D721Med (cell line): Measurements from ENCODE around the gene CCNC.

ENCODE experiments used
- DNase-seq: peaks from one replicate; pipeline ENCODE4 v3.0.0; 2011; ENCODE audit warnings: low spot score; ENCODE audit not compliant: insufficient read length
- FAIRE-seq: peaks from 2 replicates; lab custom pipeline; 2011; peaks lifted over from hg19 to GRCh38; lab: Jason Lieb, UNC
- CTCF ChIP-seq: IDR thresholded peaks from 2 replicates; pipeline ENCODE4 v1.5.1; 2012; ENCODE audit warnings: mild to moderate bottlenecking, control low read depth; ENCODE audit not compliant: insufficient read depth; ENCODE audit errors: missing control alignments

CCNC gene

GRCh38 chr6:99611148-99611547 is 42.7 kb upstream of the CCNC start:
- no peak for TF ChIP-seq CTCF
- no peak for DNase-seq
- no peak for FAIRE-seq

DNA sequence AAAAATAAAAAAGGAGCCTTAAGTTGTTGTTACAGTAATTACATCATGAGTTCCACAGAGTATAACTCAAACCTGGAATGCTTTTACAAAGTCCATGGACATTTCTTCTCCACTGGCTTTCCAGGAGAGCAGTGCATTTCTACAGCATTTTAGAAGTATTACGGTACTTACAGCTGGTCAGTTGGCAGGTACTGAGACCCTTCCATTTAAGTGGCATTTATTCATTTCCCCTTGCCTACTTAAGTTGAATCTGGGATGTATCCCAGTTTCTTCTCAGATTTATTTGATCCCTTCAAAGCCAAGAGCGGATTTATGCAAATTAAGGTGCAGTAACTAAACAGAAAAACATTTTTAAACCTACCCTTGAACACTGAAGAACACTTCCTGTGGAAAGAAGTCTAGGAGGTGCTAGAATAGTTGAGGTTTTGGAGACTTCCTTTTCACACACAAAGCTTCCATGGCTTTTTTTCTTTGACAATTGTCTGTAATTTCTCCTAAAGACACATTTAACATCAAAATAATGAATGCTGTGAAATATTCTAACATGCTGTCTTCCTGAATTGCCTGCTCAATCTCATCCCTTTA is 41.5 kb upstream of the CCNC start:
- DNase-seq (no peak), FAIRE-seq (no peak)
- TF ChIP-seq CTCF, result no peak

DNA sequence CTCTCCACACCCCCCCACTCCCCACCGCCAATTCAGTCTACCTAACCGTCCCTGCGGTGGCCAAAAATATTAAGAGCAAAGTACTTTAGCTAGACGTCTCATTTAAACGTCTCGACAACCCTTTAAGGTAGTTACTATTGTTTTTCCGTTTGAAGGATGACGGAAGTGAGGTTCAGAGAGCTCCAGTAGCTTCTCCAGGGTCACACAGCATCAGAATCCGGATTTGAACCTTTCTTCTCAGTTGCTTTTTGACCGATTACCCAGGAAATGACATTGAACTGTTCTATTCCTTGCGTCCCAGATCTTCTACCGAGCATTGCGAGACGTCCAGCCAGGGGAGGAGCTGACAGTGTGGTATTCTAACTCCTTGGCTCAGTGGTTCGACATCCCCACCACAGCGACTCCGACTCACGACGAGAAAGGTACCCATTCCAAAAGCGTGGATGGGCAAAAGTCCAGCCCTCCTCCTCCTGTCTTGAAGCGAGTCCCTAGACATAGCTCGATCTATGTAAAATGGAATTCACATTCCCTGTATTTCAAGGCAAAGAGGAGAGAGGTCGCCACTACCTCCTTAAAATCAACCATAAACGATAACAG is 40.5 kb upstream of the CCNC start:
- TF ChIP-seq CTCF, result no peak
- no peak for FAIRE-seq
- no peak for DNase-seq

- no peak for TF ChIP-seq CTCF
- FAIRE-seq (no peak), DNase-seq (no peak)
Observed at GRCh38 chr6:99608059-99608885, 39.8 kb upstream of the CCNC start.

DNA sequence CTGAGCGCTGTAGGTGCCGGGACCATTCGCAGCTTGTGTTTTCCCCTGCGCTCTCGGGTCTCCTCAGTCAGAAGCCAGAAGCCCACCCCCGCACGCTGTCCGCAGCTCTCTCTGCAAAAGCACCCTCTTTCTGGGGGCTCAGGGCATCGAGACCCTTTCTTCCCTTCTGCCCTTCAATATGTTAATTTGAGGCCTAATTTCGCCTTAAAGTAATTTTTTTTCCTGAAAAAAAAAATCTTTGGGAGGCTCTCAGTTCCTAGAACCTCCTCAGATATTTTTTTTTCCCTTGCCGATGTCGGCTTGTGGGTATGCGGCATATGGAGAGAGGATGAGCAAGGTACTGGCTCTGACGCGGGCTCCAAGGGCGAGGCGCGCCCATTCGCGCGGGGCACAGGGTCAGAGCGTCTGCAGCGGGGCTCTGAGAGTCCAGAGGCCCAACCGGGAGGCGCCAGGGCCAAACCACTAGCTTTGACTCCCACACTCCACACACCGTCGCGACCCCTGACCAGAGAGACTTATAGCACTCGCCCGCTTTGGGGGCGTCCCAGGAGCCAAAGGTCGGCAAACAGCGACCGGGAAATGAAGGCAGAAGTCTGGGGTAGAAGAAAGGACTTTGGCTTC is 39.1 kb upstream of the CCNC start:
- DNase-seq (no peak), FAIRE-seq (no peak)
- no peak for TF ChIP-seq CTCF

DNA sequence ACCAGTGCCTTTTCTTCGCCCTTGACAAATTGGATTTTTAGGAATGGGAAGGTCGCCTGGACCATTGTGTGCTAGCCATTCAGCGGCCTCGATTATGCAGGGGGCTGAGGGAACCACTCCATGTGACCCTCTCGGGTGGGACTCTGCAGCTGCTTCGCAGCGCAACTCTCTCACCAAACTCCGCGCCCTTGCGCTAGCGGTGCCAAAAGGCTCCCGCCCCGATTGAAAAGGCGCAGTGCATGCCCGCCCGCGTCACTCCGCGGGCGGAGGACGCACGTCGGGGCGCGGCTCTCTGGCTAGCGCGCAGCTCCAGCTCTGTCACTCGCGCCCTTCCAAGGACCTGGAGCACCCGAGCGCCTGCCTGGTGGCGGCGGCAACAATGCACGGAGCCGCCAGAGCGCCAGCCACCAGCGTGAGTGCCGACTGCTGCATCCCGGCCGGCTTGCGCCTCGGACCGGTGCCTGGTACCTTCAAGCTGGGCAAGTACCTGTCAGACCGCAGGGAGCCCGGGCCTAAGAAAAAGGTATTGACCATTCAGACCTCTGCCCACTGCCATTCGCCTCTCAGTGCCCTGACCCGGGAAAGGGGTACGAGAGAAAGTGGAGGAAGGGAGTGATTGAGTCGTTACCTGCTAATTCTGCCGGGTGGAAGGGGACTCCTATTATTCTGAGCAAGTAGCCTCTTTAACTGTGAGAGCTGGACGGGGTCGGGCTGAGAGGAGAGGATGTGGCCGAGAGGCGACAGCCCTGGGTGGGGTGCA is 38.4 kb upstream of the CCNC start, which contains the start of gene PRDM13:
Gene PRDM13 (plus strand): TSS at position 178 of the 760 bp plus-strand sequence. CDS start 202 bp downstream, at position 380.
- no peak for FAIRE-seq
- no peak for DNase-seq
- TF ChIP-seq CTCF, result no peak
